Measurements from ENCODE around the gene MGAT5B.

Gene MGAT5B

GRCh38 chr17:76905036-76905435 is 36.8 kb downstream of the MGAT5B start:
- DNase-seq (ENCODE audit: low read depth, low spot score) = no peak

- DNase-seq (ENCODE audit: low read depth, low spot score) = no peak
These were observed 37.6 kb downstream of the MGAT5B start for GRCh38 chr17:76905836-76906235.

GRCh38 chr17:76906463-76906862 is 38.3 kb downstream of the MGAT5B start:
- DNase-seq (ENCODE audit: low read depth, low spot score) = no peak

GRCh38 chr17:76907352-76907751 is 39.1 kb downstream of the MGAT5B start:
- DNase-seq (ENCODE audit: low read depth, low spot score) = no peak

- DNase-seq (ENCODE audit: low read depth, low spot score) = no peak
These were observed 42.0 kb downstream of the MGAT5B start for GRCh38 chr17:76909971-76910760.

- no peak for DNase-seq (ENCODE audit: low read depth, low spot score)
These were observed 43.3 kb downstream of the MGAT5B start for GRCh38 chr17:76911299-76912017.

GRCh38 chr17:76912421-76913164 is 44.4 kb downstream of the MGAT5B start:
- no peak for DNase-seq (ENCODE audit: low read depth, low spot score)

- DNase-seq (ENCODE audit: low read depth, low spot score) = no peak
These were observed 46.7 kb downstream of the MGAT5B start for GRCh38 chr17:76914937-76915336.

- no peak for DNase-seq (ENCODE audit: low read depth, low spot score)
These were observed 47.8 kb downstream of the MGAT5B start for GRCh38 chr17:76915840-76916510.

- DNase-seq (ENCODE audit: low read depth, low spot score) = no peak
These were observed 49.6 kb downstream of the MGAT5B start for GRCh38 chr17:76917829-76918228.

GRCh38 chr17:76918811-76919210 is 50.6 kb downstream of the MGAT5B start:
- no peak for DNase-seq (ENCODE audit: low read depth, low spot score)

- DNase-seq (ENCODE audit: low read depth, low spot score) = no peak
These were observed 52.3 kb downstream of the MGAT5B start for GRCh38 chr17:76920364-76921139.

- DNase-seq (ENCODE audit: low read depth, low spot score) = no peak
These were observed 53.3 kb downstream of the MGAT5B start for GRCh38 chr17:76921340-76922036.

- DNase-seq (ENCODE audit: low read depth, low spot score) = no peak
These were observed 53.9 kb downstream of the MGAT5B start for GRCh38 chr17:76922084-76922483.

GRCh38 chr17:76922967-76923366 is 54.8 kb downstream of the MGAT5B start:
- no peak for DNase-seq (ENCODE audit: low read depth, low spot score)

- no peak for DNase-seq (ENCODE audit: low read depth, low spot score)
These were observed 55.3 kb downstream of the MGAT5B start for GRCh38 chr17:76923491-76923890.

GRCh38 chr17:76924345-76925342 is 56.4 kb downstream of the MGAT5B start:
- DNase-seq (ENCODE audit: low read depth, low spot score) = no peak

GRCh38 chr17:76925441-76925891 is 57.3 kb downstream of the MGAT5B start:
- no peak for DNase-seq (ENCODE audit: low read depth, low spot score)

GRCh38 chr17:76926237-76926866 is 58.1 kb downstream of the MGAT5B start:
- no peak for DNase-seq (ENCODE audit: low read depth, low spot score)

Data from smooth muscle cell of the brain vasculature (primary cell).